ENCODE results near the gene SLC22A2. TPM values are rescaled to one million over a fixed set of nuclear protein-coding genes. Genes with fewer than 3 reads are reported as not detected.

SLC22A2 gene
- polyA plus RNA-seq, 1 donor (not counting 4 experiments of a cell fraction or from before 2014, with no cell fraction given): not detected

DNA sequence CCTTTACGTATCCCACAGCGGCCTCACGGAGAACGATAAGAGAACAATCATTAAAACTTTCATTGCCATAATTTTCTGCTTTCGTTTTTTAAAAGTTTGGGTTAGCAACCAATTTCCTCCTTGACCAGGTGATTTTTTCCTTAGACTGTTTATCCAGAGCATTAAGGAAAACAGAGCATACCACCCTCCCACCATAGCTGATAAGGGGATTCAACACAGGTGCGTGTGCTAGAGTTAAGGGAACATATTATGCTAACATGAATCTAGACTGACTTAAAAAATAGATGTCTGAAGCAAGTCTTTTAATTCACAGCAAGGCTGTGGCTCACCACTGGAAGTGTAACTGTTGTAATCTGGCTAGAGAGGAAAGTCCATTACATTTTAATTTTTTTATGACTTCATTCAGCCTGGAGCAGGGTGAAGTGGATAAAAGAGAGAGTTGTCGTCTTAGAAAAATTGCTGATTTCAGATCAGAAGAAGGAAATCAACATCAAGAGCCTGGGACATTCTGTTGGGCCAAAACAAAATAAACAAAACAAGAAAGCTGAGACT is 5.5 kb upstream of the SLC22A2 start:
- no peaks in the 10 kb centered on the region for H4K20me1 ChIP-seq (ENCODE audit: control insufficient read depth, extremely low read depth, insufficient read depth, low read length)
- FAIRE-seq (no peak), DNase-seq (ENCODE audit: low read depth, low spot score) (no peak)
- H3K9ac ChIP-seq (ENCODE audit: control insufficient read depth, extremely low read depth, insufficient read depth, low read length): no peak overlapping the region
- no peaks in the 10 kb centered on the region for H3K36me3 ChIP-seq (ENCODE audit: control insufficient read depth in 2 of 2, extremely low read depth in 1 of 2, insufficient read depth in 2 of 2, low read length in 2 of 2)
- H2AFZ ChIP-seq (ENCODE audit: control insufficient read depth, low read length): no peak overlapping the region
- H3K4me2 ChIP-seq (ENCODE audit: control insufficient read depth, extremely low read depth, insufficient read depth, low read depth, low read length): no peak overlapping the region
- dilution Hi-C loops (cut with MboI; ENCODE audit: extremely low pct_ligation_motif_present, low sequenced_read_pairs): no loop called here
- H3K27ac ChIP-seq (ENCODE audit: control insufficient read depth, insufficient read depth, low read length): no peak overlapping the region
- no peak for TF ChIP-seq EZH2 (IDR thresholded peaks at IDR 0.05; ENCODE audit: low read length)
- TF ChIP-seq, protein P1, sequence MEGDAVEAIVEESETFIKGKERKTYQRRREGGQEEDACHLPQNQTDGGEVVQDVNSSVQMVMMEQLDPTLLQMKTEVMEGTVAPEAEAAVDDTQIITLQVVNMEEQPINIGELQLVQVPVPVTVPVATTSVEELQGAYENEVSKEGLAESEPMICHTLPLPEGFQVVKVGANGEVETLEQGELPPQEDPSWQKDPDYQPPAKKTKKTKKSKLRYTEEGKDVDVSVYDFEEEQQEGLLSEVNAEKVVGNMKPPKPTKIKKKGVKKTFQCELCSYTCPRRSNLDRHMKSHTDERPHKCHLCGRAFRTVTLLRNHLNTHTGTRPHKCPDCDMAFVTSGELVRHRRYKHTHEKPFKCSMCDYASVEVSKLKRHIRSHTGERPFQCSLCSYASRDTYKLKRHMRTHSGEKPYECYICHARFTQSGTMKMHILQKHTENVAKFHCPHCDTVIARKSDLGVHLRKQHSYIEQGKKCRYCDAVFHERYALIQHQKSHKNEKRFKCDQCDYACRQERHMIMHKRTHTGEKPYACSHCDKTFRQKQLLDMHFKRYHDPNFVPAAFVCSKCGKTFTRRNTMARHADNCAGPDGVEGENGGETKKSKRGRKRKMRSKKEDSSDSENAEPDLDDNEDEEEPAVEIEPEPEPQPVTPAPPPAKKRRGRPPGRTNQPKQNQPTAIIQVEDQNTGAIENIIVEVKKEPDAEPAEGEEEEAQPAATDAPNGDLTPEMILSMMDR (optimal IDR thresholded peaks at IDR 0.05 in 1 of 3, IDR thresholded peaks at IDR 0.05 in 1 of 3, conservative IDR thresholded peaks at IDR 0.05 in 1 of 3; ENCODE audit: extremely low read depth in 1 of 3, insufficient read depth in 2 of 3, low read length in 3 of 3): no peak
- no peaks in the 10 kb centered on the region for H3K9me3 ChIP-seq (ENCODE audit: control insufficient read depth, low read depth, low read length)
- H3K9me1 ChIP-seq (ENCODE audit: control insufficient read depth, extremely low read depth, insufficient read depth, low read length): no peaks in the 10 kb centered on the region
- H3K4me3 ChIP-seq (ENCODE audit: control insufficient read depth in 2 of 3, extremely low read depth in 1 of 3, insufficient read depth in 2 of 3, low read depth in 1 of 3, low read length in 3 of 3): no peak overlapping the region
- no peaks in the 10 kb centered on the region for H3K79me2 ChIP-seq (ENCODE audit: control insufficient read depth, insufficient read depth, low read length)
- no peaks in the 10 kb centered on the region for H3K27me3 ChIP-seq (ENCODE audit: control insufficient read depth, extremely low read depth, insufficient read depth, low read length)
- H3K4me1 ChIP-seq (ENCODE audit: control insufficient read depth, extremely low read depth, insufficient read depth, low read length): peaks cover 8% of the 10 kb centered on the region

DNA sequence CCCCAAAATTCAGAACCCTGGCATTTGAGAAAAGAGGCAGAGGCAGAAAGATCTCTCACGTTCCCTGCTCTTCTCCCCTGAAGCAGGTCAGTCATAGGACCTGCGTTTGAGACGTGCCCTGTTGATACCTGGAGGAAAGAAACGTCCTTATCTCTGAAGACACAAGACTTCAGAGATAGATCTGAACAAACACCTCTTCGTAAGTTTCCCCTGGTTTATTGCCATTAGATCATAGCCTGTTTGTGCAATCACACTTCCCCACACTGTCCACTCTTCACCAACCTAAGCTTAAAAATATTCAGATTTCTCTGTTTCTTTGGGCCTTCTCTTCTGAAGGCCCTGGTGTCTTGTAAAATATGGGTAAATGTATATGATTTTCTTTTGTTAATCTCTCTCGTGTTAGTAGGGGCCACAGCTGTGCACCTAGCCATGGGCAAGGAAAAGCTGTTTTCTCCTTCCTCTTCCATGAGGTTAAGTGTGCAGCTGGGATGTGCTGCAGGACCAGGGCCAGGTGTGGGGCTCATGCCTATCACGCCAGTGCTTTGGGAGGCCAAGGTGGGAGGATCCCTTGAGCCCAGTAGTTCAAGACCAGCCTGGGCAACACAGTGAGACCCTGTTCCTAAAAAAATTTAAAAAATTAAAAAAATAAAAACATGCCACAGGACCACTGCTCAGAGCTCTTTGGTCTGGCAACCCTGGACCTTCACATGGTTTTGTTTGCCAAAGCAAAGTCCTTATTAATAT is 4.7 kb upstream of the SLC22A2 start:
- Histone ChIP-seq H3K9me1 (ENCODE audit: control insufficient read depth, extremely low read depth, insufficient read depth, low read length) (no peaks in the 10 kb centered on the region), H3K4me2 (ENCODE audit: control insufficient read depth, extremely low read depth, insufficient read depth, low read depth, low read length) (no peak overlapping the region), H3K27me3 (ENCODE audit: control insufficient read depth, extremely low read depth, insufficient read depth, low read length) (no peaks in the 10 kb centered on the region), H3K4me1 (ENCODE audit: control insufficient read depth, extremely low read depth, insufficient read depth, low read length) (peaks cover 8% of the 10 kb centered on the region), H2AFZ (ENCODE audit: control insufficient read depth, low read length) (no peak overlapping the region), H3K4me3 (ENCODE audit: control insufficient read depth in 2 of 3, extremely low read depth in 1 of 3, insufficient read depth in 2 of 3, low read depth in 1 of 3, low read length in 3 of 3) (no peak overlapping the region), H3K9ac (ENCODE audit: control insufficient read depth, extremely low read depth, insufficient read depth, low read length) (no peak overlapping the region), H3K36me3 (ENCODE audit: control insufficient read depth in 2 of 2, extremely low read depth in 1 of 2, insufficient read depth in 2 of 2, low read length in 2 of 2) (no peaks in the 10 kb centered on the region), H3K27ac (ENCODE audit: control insufficient read depth, insufficient read depth, low read length) (no peak overlapping the region), H4K20me1 (ENCODE audit: control insufficient read depth, extremely low read depth, insufficient read depth, low read length) (no peaks in the 10 kb centered on the region), H3K9me3 (ENCODE audit: control insufficient read depth, low read depth, low read length) (no peaks in the 10 kb centered on the region), H3K79me2 (ENCODE audit: control insufficient read depth, insufficient read depth, low read length) (no peaks in the 10 kb centered on the region)
- TF ChIP-seq, protein P1 (optimal IDR thresholded peaks at IDR 0.05 in 1 of 3, IDR thresholded peaks at IDR 0.05 in 1 of 3, conservative IDR thresholded peaks at IDR 0.05 in 1 of 3; ENCODE audit: extremely low read depth in 1 of 3, insufficient read depth in 2 of 3, low read length in 3 of 3): no peak
- no peak for TF ChIP-seq EZH2 (IDR thresholded peaks at IDR 0.05; ENCODE audit: low read length)
- DNase-seq (ENCODE audit: low read depth, low spot score) (no peak), FAIRE-seq (no peak)
- dilution Hi-C loops (cut with MboI; ENCODE audit: extremely low pct_ligation_motif_present, low sequenced_read_pairs): no loop called here

All from keratinocyte (primary cell).